OCI-LY3 (cell line): Measurements from ENCODE around the gene NAV2.

Source experiments
- CTCF ChIP-seq: fragments of 200-600, 300-600 bp; sonication (generic); IDR thresholded peaks from 2 replicates; pipeline ENCODE4 v1.5.1; 2014; ENCODE audit warnings: antibody characterized with exemption, low read length, low read depth
- EZH2phosphoT487 ChIP-seq: fragments of 200-600 bp; shearing (Covaris generic); IDR thresholded peaks from 2 replicates; pipeline ENCODE4 v1.6.1; 2018; ENCODE audit warnings: antibody characterized with exemption, mixed run types, low read depth

- no peak for TF ChIP-seq CTCF
- no peak for TF ChIP-seq EZH2phosphoT487
These were observed 287.9 kb downstream of the NAV2 start for GRCh38 chr11:20000351-20001134.
